ENCODE data around the gene SEMA5B.

DNA sequence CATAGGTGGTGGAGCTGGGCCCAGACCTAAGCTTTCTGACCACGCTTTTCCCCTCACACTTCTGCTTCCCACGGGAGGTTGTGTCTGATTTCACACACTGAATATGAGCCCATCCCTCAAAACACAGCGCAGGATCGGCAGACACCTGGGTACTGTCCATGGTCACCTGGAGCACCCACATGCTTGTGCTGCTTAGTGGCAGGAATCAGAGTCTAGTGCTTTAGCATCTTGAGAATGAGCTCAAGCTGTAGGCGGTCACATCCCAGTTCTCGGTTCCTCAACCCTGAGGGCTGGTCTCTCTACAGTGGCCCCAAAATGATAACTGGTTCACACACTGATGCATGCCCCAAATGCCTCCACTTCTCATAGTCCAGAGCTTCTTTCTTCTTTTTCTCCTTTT lies 111.0 kb downstream of the SEMA5B start:
- TF ChIP-seq, protein P1, sequence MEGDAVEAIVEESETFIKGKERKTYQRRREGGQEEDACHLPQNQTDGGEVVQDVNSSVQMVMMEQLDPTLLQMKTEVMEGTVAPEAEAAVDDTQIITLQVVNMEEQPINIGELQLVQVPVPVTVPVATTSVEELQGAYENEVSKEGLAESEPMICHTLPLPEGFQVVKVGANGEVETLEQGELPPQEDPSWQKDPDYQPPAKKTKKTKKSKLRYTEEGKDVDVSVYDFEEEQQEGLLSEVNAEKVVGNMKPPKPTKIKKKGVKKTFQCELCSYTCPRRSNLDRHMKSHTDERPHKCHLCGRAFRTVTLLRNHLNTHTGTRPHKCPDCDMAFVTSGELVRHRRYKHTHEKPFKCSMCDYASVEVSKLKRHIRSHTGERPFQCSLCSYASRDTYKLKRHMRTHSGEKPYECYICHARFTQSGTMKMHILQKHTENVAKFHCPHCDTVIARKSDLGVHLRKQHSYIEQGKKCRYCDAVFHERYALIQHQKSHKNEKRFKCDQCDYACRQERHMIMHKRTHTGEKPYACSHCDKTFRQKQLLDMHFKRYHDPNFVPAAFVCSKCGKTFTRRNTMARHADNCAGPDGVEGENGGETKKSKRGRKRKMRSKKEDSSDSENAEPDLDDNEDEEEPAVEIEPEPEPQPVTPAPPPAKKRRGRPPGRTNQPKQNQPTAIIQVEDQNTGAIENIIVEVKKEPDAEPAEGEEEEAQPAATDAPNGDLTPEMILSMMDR (IDR thresholded peaks at IDR 0.05) = no peak
- TF ChIP-seq POLR2AphosphoS5 (IDR thresholded peaks at IDR 0.05; ENCODE audit: low read depth, low read length) (no peak), RXRA (IDR thresholded peaks at IDR 0.05; ENCODE audit: borderline replicate concordance, low read depth) (no peak), GATA2 (CRISPR knock-in tag; IDR thresholded peaks at IDR 0.05) (no peak)
- TF ChIP-seq, protein P2, sequence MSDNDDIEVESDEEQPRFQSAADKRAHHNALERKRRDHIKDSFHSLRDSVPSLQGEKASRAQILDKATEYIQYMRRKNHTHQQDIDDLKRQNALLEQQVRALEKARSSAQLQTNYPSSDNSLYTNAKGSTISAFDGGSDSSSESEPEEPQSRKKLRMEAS (IDR thresholded peaks at IDR 0.05; ENCODE audit: low read depth) = no peak
